ENCODE measurements around the gene LILRB3.
"Not testable (repeated sequence)": the region's sequence is repeated elsewhere in the genome, so short reads cannot be mapped to it uniquely, and the experiment has no call there.

The LILRB3 gene

GRCh38 chr19:54242646-54243045, 19.8 kb upstream of the LILRB3 start, which contains the start of gene LILRA6:
TSS of gene LILRA6 (minus strand) at chr19:54242790.
- WGBS (ENCODE audit: insufficient coverage, insufficient read length), result no CpG with 5 or more reads among the region's 6 CpGs
- not testable (repeated sequence) for H3K27ac ChIP-seq (ENCODE audit: low read length); DNase-seq (ENCODE audit: low read depth, low spot score); H3K27me3 ChIP-seq (ENCODE audit: control insufficient read depth, insufficient read depth, low read length); H3K4me1 ChIP-seq (ENCODE audit: control insufficient read depth, insufficient read depth, low read length); H3K36me3 ChIP-seq (ENCODE audit: control insufficient read depth, insufficient read depth, low read length); H3K4me3 ChIP-seq (ENCODE audit: low read length); H3K9me3 ChIP-seq (ENCODE audit: control insufficient read depth, insufficient read depth, low read length)

GRCh38 chr19:54242234-54242633, 19.4 kb upstream of the LILRB3 start:
- not testable (repeated sequence) for H3K4me3 ChIP-seq (ENCODE audit: low read length); H3K27me3 ChIP-seq (ENCODE audit: control insufficient read depth, insufficient read depth, low read length); DNase-seq (ENCODE audit: low read depth, low spot score); H3K36me3 ChIP-seq (ENCODE audit: control insufficient read depth, insufficient read depth, low read length); H3K27ac ChIP-seq (ENCODE audit: low read length); H3K4me1 ChIP-seq (ENCODE audit: control insufficient read depth, insufficient read depth, low read length); H3K9me3 ChIP-seq (ENCODE audit: control insufficient read depth, insufficient read depth, low read length)
- no CpG with 5 or more reads among the region's 4 CpGs for WGBS (ENCODE audit: insufficient coverage, insufficient read length)

GRCh38 chr19:54240372-54241336, 17.8 kb upstream of the LILRB3 start:
- not testable (repeated sequence) for DNase-seq (ENCODE audit: low read depth, low spot score); H3K9me3 ChIP-seq (ENCODE audit: control insufficient read depth, insufficient read depth, low read length); H3K36me3 ChIP-seq (ENCODE audit: control insufficient read depth, insufficient read depth, low read length); H3K27me3 ChIP-seq (ENCODE audit: control insufficient read depth, insufficient read depth, low read length); H3K27ac ChIP-seq (ENCODE audit: low read length); H3K4me1 ChIP-seq (ENCODE audit: control insufficient read depth, insufficient read depth, low read length); H3K4me3 ChIP-seq (ENCODE audit: low read length)
- no CpG with 5 or more reads among the region's 22 CpGs for WGBS (ENCODE audit: insufficient coverage, insufficient read length)

GRCh38 chr19:54239491-54240371, 16.9 kb upstream of the LILRB3 start:
- not testable (repeated sequence) for H3K36me3 ChIP-seq (ENCODE audit: control insufficient read depth, insufficient read depth, low read length); H3K9me3 ChIP-seq (ENCODE audit: control insufficient read depth, insufficient read depth, low read length); H3K27me3 ChIP-seq (ENCODE audit: control insufficient read depth, insufficient read depth, low read length); DNase-seq (ENCODE audit: low read depth, low spot score); H3K4me3 ChIP-seq (ENCODE audit: low read length); H3K27ac ChIP-seq (ENCODE audit: low read length); H3K4me1 ChIP-seq (ENCODE audit: control insufficient read depth, insufficient read depth, low read length)
- no CpG with 5 or more reads among the region's 21 CpGs for WGBS (ENCODE audit: insufficient coverage, insufficient read length)

GRCh38 chr19:54233941-54234340, 11.1 kb upstream of the LILRB3 start:
- Histone ChIP-seq H3K27ac (ENCODE audit: low read length) (no peak overlapping the region), H3K4me3 (ENCODE audit: low read length) (no peak overlapping the region), H3K36me3 (ENCODE audit: control insufficient read depth, insufficient read depth, low read length) (no peaks in the 10 kb centered on the region), H3K9me3 (ENCODE audit: control insufficient read depth, insufficient read depth, low read length) (0 out of 2 replicates have a peak, but pooled peaks cover 1% of the 10 kb centered on the region), H3K4me1 (ENCODE audit: control insufficient read depth, insufficient read depth, low read length) (no peaks in the 10 kb centered on the region), H3K27me3 (ENCODE audit: control insufficient read depth, insufficient read depth, low read length) (0 out of 2 replicates have a peak, but pooled peaks cover 1% of the 10 kb centered on the region)
- DNase-seq (ENCODE audit: low read depth, low spot score), result no peak
- no CpG with 5 or more reads among the region's 5 CpGs for WGBS (ENCODE audit: insufficient coverage, insufficient read length)

- Histone ChIP-seq H3K9me3 (ENCODE audit: control insufficient read depth, insufficient read depth, low read length) (no peaks in the 10 kb centered on the region), H3K4me1 (ENCODE audit: control insufficient read depth, insufficient read depth, low read length) (no peaks in the 10 kb centered on the region), H3K36me3 (ENCODE audit: control insufficient read depth, insufficient read depth, low read length) (no peaks in the 10 kb centered on the region), H3K4me3 (ENCODE audit: low read length) (no peak overlapping the region), H3K27ac (ENCODE audit: low read length) (no peak overlapping the region), H3K27me3 (ENCODE audit: control insufficient read depth, insufficient read depth, low read length) (0 out of 2 replicates have a peak, but pooled peaks cover 1% of the 10 kb centered on the region)
- peak; percentile 94 for DNase-seq (ENCODE audit: low read depth, low spot score)
- no CpG with 5 or more reads among the region's 21 CpGs for WGBS (ENCODE audit: insufficient coverage, insufficient read length)
Observed at GRCh38 chr19:54231077-54231931, 8.5 kb upstream of the LILRB3 start.

GRCh38 chr19:54230031-54230430, 7.2 kb upstream of the LILRB3 start:
- H3K4me3 ChIP-seq (ENCODE audit: low read length), result no peak overlapping the region
- 0 out of 2 replicates have a peak, but pooled peaks cover 1% of the 10 kb centered on the region for H3K27me3 ChIP-seq (ENCODE audit: control insufficient read depth, insufficient read depth, low read length)
- no CpG with 5 or more reads among the region's 7 CpGs for WGBS (ENCODE audit: insufficient coverage, insufficient read length)

GRCh38 chr19:54229146-54229545, 6.3 kb upstream of the LILRB3 start:
- Histone ChIP-seq H3K4me3 (ENCODE audit: low read length) (no peak overlapping the region), H3K9me3 (ENCODE audit: control insufficient read depth, insufficient read depth, low read length) (no peaks in the 10 kb centered on the region), H3K4me1 (ENCODE audit: control insufficient read depth, insufficient read depth, low read length) (no peaks in the 10 kb centered on the region), H3K36me3 (ENCODE audit: control insufficient read depth, insufficient read depth, low read length) (no peaks in the 10 kb centered on the region), H3K27ac (ENCODE audit: low read length) (no peak overlapping the region), H3K27me3 (ENCODE audit: control insufficient read depth, insufficient read depth, low read length) (0 out of 2 replicates have a peak, but pooled peaks cover 1% of the 10 kb centered on the region)
- WGBS (ENCODE audit: insufficient coverage, insufficient read length), result no CpG with 5 or more reads among the region's 8 CpGs
- no peak for DNase-seq (ENCODE audit: low read depth, low spot score)

More at GRCh38 chr19:54230031-54230430, 7.2 kb upstream of the LILRB3 start:
- Histone ChIP-seq H3K4me1 (ENCODE audit: control insufficient read depth, insufficient read depth, low read length) (no peaks in the 10 kb centered on the region), H3K36me3 (ENCODE audit: control insufficient read depth, insufficient read depth, low read length) (no peaks in the 10 kb centered on the region), H3K27ac (ENCODE audit: low read length) (no peak overlapping the region), H3K9me3 (ENCODE audit: control insufficient read depth, insufficient read depth, low read length) (no peaks in the 10 kb centered on the region)
- no peak for DNase-seq (ENCODE audit: low read depth, low spot score)

GRCh38 chr19:54224619-54225018, 1.8 kb upstream of the LILRB3 start:
- not testable (repeated sequence) for H3K4me1 ChIP-seq (ENCODE audit: control insufficient read depth, insufficient read depth, low read length); DNase-seq (ENCODE audit: low read depth, low spot score); H3K27ac ChIP-seq (ENCODE audit: low read length); H3K4me3 ChIP-seq (ENCODE audit: low read length); H3K27me3 ChIP-seq (ENCODE audit: control insufficient read depth, insufficient read depth, low read length); H3K9me3 ChIP-seq (ENCODE audit: control insufficient read depth, insufficient read depth, low read length); H3K36me3 ChIP-seq (ENCODE audit: control insufficient read depth, insufficient read depth, low read length)
- WGBS (ENCODE audit: insufficient coverage, insufficient read length), result no CpG with 5 or more reads among the region's 10 CpGs

GRCh38 chr19:54223937-54224281, 1.1 kb upstream of the LILRB3 start:
- DNase-seq (ENCODE audit: low read depth, low spot score); H3K27me3 ChIP-seq (ENCODE audit: control insufficient read depth, insufficient read depth, low read length); H3K4me3 ChIP-seq (ENCODE audit: low read length); H3K27ac ChIP-seq (ENCODE audit: low read length); H3K36me3 ChIP-seq (ENCODE audit: control insufficient read depth, insufficient read depth, low read length); H3K9me3 ChIP-seq (ENCODE audit: control insufficient read depth, insufficient read depth, low read length); H3K4me1 ChIP-seq (ENCODE audit: control insufficient read depth, insufficient read depth, low read length): not testable (repeated sequence)
- WGBS (ENCODE audit: insufficient coverage, insufficient read length), result no CpG with 5 or more reads among the region's 5 CpGs
